H1 (cell line): ENCODE data around the gene ZNF24.

ENCODE experiments used
- CBX8 ChIP-seq: fragments of 300-800, 300-1000 bp; sonication (generic); IDR thresholded peaks from 2 replicates; pipeline ENCODE4 v1.7.1; 2016; ENCODE audit warnings: low read depth, low read length, borderline replicate concordance
- CTCF ChIP-seq, 3 experiments: IDR thresholded peaks; 1 replicate in 2 of 3; 2 replicates in 1 of 3; pipeline versions ENCODE4 v1.5.1 to v1.6.1; 2011; ENCODE audit warnings: low read length in 3 of 3, mild to moderate bottlenecking in 3 of 3, inconsistent platforms in 2 of 3, low read depth in 1 of 3, moderate library complexity in 1 of 3; ENCODE audit not compliant: insufficient read depth in 1 of 3; ENCODE audit errors: control extremely low read depth in 1 of 3
- GABPA ChIP-seq: IDR thresholded peaks from 2 replicates; pipeline ENCODE4 v1.6.1; 2011; ENCODE audit warnings: mild to moderate bottlenecking, low read length, moderate library complexity, borderline replicate concordance; ENCODE audit not compliant: insufficient read depth
- HDAC6 ChIP-seq: IDR thresholded peaks from one replicate; pipeline ENCODE4 v1.7.1; 2012; ENCODE audit warnings: low read depth, mild to moderate bottlenecking, inconsistent platforms, low read length, moderate library complexity
- JUND ChIP-seq: IDR thresholded peaks from 2 replicates; pipeline ENCODE4 v1.6.1; 2011; ENCODE audit warnings: mild to moderate bottlenecking, improper control_type of control experiment, low read length
- MAX ChIP-seq: IDR thresholded peaks from 2 replicates; pipeline ENCODE4 v1.6.1; 2012; ENCODE audit warnings: inconsistent platforms
- POLR2A ChIP-seq, 2 experiments: IDR thresholded peaks; 1 replicate in 1 of 2; 2 replicates in 1 of 2; pipeline ENCODE4 v1.6.1; 2011; ENCODE audit warnings: low read depth in 2 of 2, low read length in 2 of 2, mild to moderate bottlenecking in 2 of 2; ENCODE audit errors: control extremely low read depth in 1 of 2
- POLR2AphosphoS5 ChIP-seq: IDR thresholded peaks from 2 replicates; pipeline ENCODE4 v1.6.1; 2011; ENCODE audit warnings: low read depth, low read length
- SUZ12 ChIP-seq: fragments of 200-600 bp; sonication (generic); IDR thresholded peaks from 2 replicates; pipeline ENCODE4 v1.6.1; 2012; ENCODE audit warnings: mild to moderate bottlenecking, inconsistent platforms, low read length, moderate library complexity, mixed read lengths
- TAF1 ChIP-seq: IDR thresholded peaks from 2 replicates; pipeline ENCODE4 v1.6.1; 2011; ENCODE audit warnings: mild to moderate bottlenecking, low read depth, low read length
- USF2 ChIP-seq: IDR thresholded peaks from 2 replicates; pipeline ENCODE4 v1.6.1; 2011; ENCODE audit warnings: low read length, improper control_type of control experiment

- TF ChIP-seq GABPA (no peak), POLR2AphosphoS5 (no peak), MAX (no peak), JUND (no peak), CTCF (IDR thresholded peaks at IDR 0.05; ENCODE audit: control extremely low read depth in 1 of 3, insufficient read depth in 1 of 3, low read depth in 1 of 3, low read length in 3 of 3) (no peak), CBX8 (no peak), SUZ12 (no peak), USF2 (no peak), TAF1 (no peak), HDAC6 (no peak), POLR2A (IDR thresholded peaks at IDR 0.05; ENCODE audit: control extremely low read depth in 1 of 2, low read depth in 2 of 2, low read length in 2 of 2) (no peak)
Measured at GRCh38 chr18:35283923-35284794, 60.1 kb downstream of the ZNF24 start.
